PFSK-1 (cell line): ENCODE data around the gene CMIP.

ENCODE experiments used
- FOXP2 ChIP-seq: optimal IDR thresholded peaks from 2 replicates; pipeline ENCODE3; 2011; ENCODE audit warnings: borderline replicate concordance, control low read depth, inconsistent platforms; ENCODE audit not compliant: insufficient read depth; ENCODE audit errors: extremely low read length, extremely low read depth
- POLR2AphosphoS5 ChIP-seq: IDR thresholded peaks from 2 replicates; pipeline ENCODE4 v1.6.1; 2012; ENCODE audit warnings: low read depth, mild to moderate bottlenecking, control low read depth, low read length, moderate library complexity
- REST ChIP-seq, 2 experiments: IDR thresholded peaks; 2 replicates each; pipeline versions ENCODE4 v1.6.1 to v1.8.0; 2011 to 2012; ENCODE audit warnings: low read depth in 2 of 2, low read length in 2 of 2, control low read depth in 1 of 2, inconsistent platforms in 1 of 2, mild to moderate bottlenecking in 1 of 2, moderate library complexity in 1 of 2; ENCODE audit not compliant: insufficient read depth in 1 of 2
- SIN3A ChIP-seq: IDR thresholded peaks from 2 replicates; pipeline ENCODE4 v1.6.1; 2012; ENCODE audit warnings: mild to moderate bottlenecking, low read length, moderate library complexity, borderline replicate concordance; ENCODE audit not compliant: insufficient read depth
- TAF1 ChIP-seq: IDR thresholded peaks from 2 replicates; pipeline ENCODE4 v1.6.1; 2012; ENCODE audit warnings: low read length, control low read depth, borderline replicate concordance; ENCODE audit not compliant: insufficient read depth

CMIP gene

GRCh38 chr16:81645266-81645694 lies 200.7 kb downstream of the CMIP start:
- TF ChIP-seq REST (IDR thresholded peaks at IDR 0.05; ENCODE audit: insufficient read depth in 1 of 2, low read depth in 2 of 2, low read length in 2 of 2) (no peak), SIN3A (no peak), POLR2AphosphoS5 (no peak), FOXP2 (no peak), TAF1 (no peak)

GRCh38 chr16:81645925-81646324 lies 201.3 kb downstream of the CMIP start:
- TF ChIP-seq SIN3A (no peak), REST (IDR thresholded peaks at IDR 0.05; ENCODE audit: insufficient read depth in 1 of 2, low read depth in 2 of 2, low read length in 2 of 2) (no peak), FOXP2 (no peak), TAF1 (no peak), POLR2AphosphoS5 (no peak)

GRCh38 chr16:81646561-81646960 lies 202.0 kb downstream of the CMIP start:
- TF ChIP-seq TAF1 (no peak), REST (IDR thresholded peaks at IDR 0.05; ENCODE audit: insufficient read depth in 1 of 2, low read depth in 2 of 2, low read length in 2 of 2) (no peak), POLR2AphosphoS5 (no peak), FOXP2 (no peak), SIN3A (no peak)

- TF ChIP-seq TAF1 = no peak
- no peak for TF ChIP-seq POLR2AphosphoS5
- no peak for TF ChIP-seq REST (IDR thresholded peaks at IDR 0.05; ENCODE audit: insufficient read depth in 1 of 2, low read depth in 2 of 2, low read length in 2 of 2)
- TF ChIP-seq SIN3A = no peak
- no peak for TF ChIP-seq FOXP2
Measured at GRCh38 chr16:81647527-81647926, 202.9 kb downstream of the CMIP start.

GRCh38 chr16:81649561-81650184 lies 205.1 kb downstream of the CMIP start:
- TF ChIP-seq TAF1 (no peak), POLR2AphosphoS5 (no peak), SIN3A (no peak), REST (IDR thresholded peaks at IDR 0.05; ENCODE audit: insufficient read depth in 1 of 2, low read depth in 2 of 2, low read length in 2 of 2) (no peak), FOXP2 (no peak)
